Mesendoderm (in vitro differentiated cells): ENCODE measurements around the gene TNFRSF18.
"Not testable (repeated sequence)": the region's sequence is repeated elsewhere in the genome, so short reads cannot be mapped to it uniquely, and the experiment has no call there.

Experiments used
- DNase-seq: peaks from one replicate; pipeline ENCODE4 v3.0.0; 2013
- H2AK5ac ChIP-seq: 2 replicates; pipeline ENCODE4 v1.6.1; 2013; ENCODE audit warnings: low read length, inconsistent platforms
- H2BK120ac ChIP-seq: 2 replicates; pipeline ENCODE4 v1.6.1; 2013; ENCODE audit warnings: low read depth, mild to moderate bottlenecking, low read length, moderate library complexity, mixed read lengths
- H2BK15ac ChIP-seq: replicated peaks from 2 replicates; pipeline ENCODE4 v1.6.1; 2013; ENCODE audit warnings: low read depth, mild to moderate bottlenecking, moderate library complexity
- H2BK5ac ChIP-seq: 2 replicates; pipeline ENCODE4 v1.6.1; 2013; ENCODE audit warnings: low read length, inconsistent platforms
- H3K18ac ChIP-seq: 2 replicates; pipeline ENCODE4 v1.6.1; 2013; ENCODE audit warnings: mild to moderate bottlenecking, low read length, mixed read lengths
- H3K23ac ChIP-seq: one replicate; pipeline ENCODE4 v1.6.1; 2013; ENCODE audit warnings: low read length
- H3K27ac ChIP-seq: 2 replicates; pipeline ENCODE4 v1.5.1; 2013; ENCODE audit warnings: low read depth, mild to moderate bottlenecking, inconsistent platforms, low read length, moderate library complexity
- H3K27me3 ChIP-seq: 2 replicates; pipeline ENCODE4 v1.6.1; 2013; ENCODE audit warnings: low read length, control low read depth, mild to moderate bottlenecking, inconsistent platforms; ENCODE audit not compliant: insufficient read depth, poor library complexity
- H3K36me3 ChIP-seq: 2 replicates; pipeline ENCODE4 v1.6.1; 2013; ENCODE audit warnings: low read length, inconsistent platforms; ENCODE audit not compliant: control insufficient read depth, insufficient read depth
- H3K4ac ChIP-seq: one replicate; pipeline ENCODE4 v1.6.1; 2013; ENCODE audit warnings: low read depth, mild to moderate bottlenecking, low read length, moderate library complexity
- H3K4me1 ChIP-seq: 2 replicates; pipeline ENCODE4 v1.6.1; 2013; ENCODE audit warnings: low read depth, low read length, inconsistent platforms; ENCODE audit not compliant: control insufficient read depth
- H3K4me2 ChIP-seq: 2 replicates; pipeline ENCODE4 v1.6.1; 2013; ENCODE audit warnings: low read length
- H3K4me3 ChIP-seq: 2 replicates; pipeline ENCODE4 v1.5.1; 2013; ENCODE audit warnings: mild to moderate bottlenecking, low read length
- H3K56ac ChIP-seq: one replicate; pipeline ENCODE4 v1.6.1; 2013; ENCODE audit warnings: low read length
- H3K79me1 ChIP-seq: 2 replicates; pipeline ENCODE4 v1.6.1; 2013; ENCODE audit warnings: low read length, inconsistent platforms
- H3K79me2 ChIP-seq: 2 replicates; pipeline ENCODE4 v1.6.1; 2013; ENCODE audit warnings: mild to moderate bottlenecking, low read length; ENCODE audit not compliant: control insufficient read depth, insufficient read depth
- H3K9ac ChIP-seq: 2 replicates; pipeline ENCODE4 v1.6.1; 2013; ENCODE audit warnings: low read length, inconsistent platforms
- H4K5ac ChIP-seq: one replicate; pipeline ENCODE4 v1.6.1; 2013; ENCODE audit warnings: low read length
- H4K8ac ChIP-seq: one replicate; pipeline ENCODE4 v1.6.1; 2013; ENCODE audit warnings: low read depth, mild to moderate bottlenecking, control low read depth, low read length, moderate library complexity
- WGBS: extraction: QIAGEN DNeasy Blood & Tissue Kit; methylation state at CpG from one replicate; pipeline ENCODE4 v1.1.7; 2013; ENCODE audit warnings: low lambda C conversion rate, missing lambda C conversion rate; ENCODE audit not compliant: insufficient coverage; ENCODE audit errors: extremely low coverage; 5-methylcytosine and 5-hydroxymethylcytosine counted together

The TNFRSF18 gene

DNA sequence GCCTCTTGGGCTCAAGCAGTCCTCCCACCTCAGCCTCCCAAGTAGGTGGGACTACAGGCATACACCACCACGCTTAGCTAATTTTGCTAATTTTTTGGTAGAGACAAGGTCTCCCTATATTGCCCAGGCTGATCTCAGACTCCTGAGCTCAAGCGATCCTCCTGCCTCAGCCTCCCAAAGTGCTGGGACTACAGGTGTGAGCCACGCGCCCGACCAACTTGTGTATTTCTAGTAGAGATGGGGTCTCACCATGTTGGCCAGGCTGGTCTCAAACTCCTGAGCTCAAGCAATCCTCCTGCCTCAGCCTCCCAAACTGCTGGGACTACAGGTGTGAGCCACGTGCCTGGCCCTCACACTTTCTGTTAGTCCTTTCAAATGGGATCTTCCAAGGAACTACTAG, 10.7 kb downstream of the TNFRSF18 start:
- H4K5ac ChIP-seq, H3K9ac ChIP-seq, H3K4me3 ChIP-seq, H3K56ac ChIP-seq, H3K27me3 ChIP-seq, H3K79me2 ChIP-seq, H3K4ac ChIP-seq, DNase-seq, H3K27ac ChIP-seq, H2BK15ac ChIP-seq, H3K79me1 ChIP-seq, H2AK5ac ChIP-seq, H3K4me2 ChIP-seq, H3K23ac ChIP-seq, H2BK120ac ChIP-seq, H4K8ac ChIP-seq, H3K18ac ChIP-seq, H3K4me1 ChIP-seq, H2BK5ac ChIP-seq, H3K36me3 ChIP-seq: not testable (repeated sequence)
- no CpG with 5 or more reads among the region's 6 CpGs for WGBS

DNA sequence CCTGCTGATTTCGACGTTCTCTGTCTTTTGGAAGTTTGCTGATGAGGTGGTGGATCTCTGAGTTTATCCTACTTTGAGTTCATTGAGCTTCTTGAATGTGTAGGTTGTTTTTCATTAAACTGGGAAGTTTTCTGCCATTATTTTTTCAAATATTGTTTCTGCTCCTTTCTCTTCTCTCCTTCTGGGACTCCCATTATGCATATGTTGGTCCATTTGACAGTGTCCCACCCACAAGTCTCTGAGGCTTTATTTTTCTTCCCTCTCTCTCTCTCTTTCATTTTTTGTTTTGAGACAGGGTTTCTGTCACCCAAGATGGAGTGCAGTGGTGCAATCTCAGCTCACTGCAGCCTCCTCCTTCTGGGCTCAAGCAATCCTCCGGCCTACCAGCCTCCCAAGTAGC, 11.7 kb downstream of the TNFRSF18 start:
- no peak overlapping the region for H3K4me2 ChIP-seq
- H3K56ac ChIP-seq, result no peak overlapping the region
- no peaks in the 10 kb centered on the region for H3K79me1 ChIP-seq
- no peak overlapping the region for H4K5ac ChIP-seq
- no peak overlapping the region for H3K4ac ChIP-seq
- no peak overlapping the region for H3K18ac ChIP-seq
- no peaks in the 10 kb centered on the region for H3K36me3 ChIP-seq
- no peak overlapping the region for H2BK5ac ChIP-seq
- H4K8ac ChIP-seq, result no peak overlapping the region
- no peak overlapping the region for H3K9ac ChIP-seq
- H3K27ac ChIP-seq, result no peak overlapping the region
- WGBS, result no CpG with 5 or more reads among the region's 3 CpGs
- H2BK120ac ChIP-seq, result no peak overlapping the region
- DNase-seq, result no peak
- no peaks in the 10 kb centered on the region for H3K27me3 ChIP-seq
- H3K79me2 ChIP-seq, result no peaks in the 10 kb centered on the region
- H3K4me3 ChIP-seq, result no peak overlapping the region
- no peak overlapping the region for H3K23ac ChIP-seq
- no peak overlapping the region for H2BK15ac ChIP-seq
- H3K4me1 ChIP-seq, result no peaks in the 10 kb centered on the region
- no peak overlapping the region for H2AK5ac ChIP-seq

DNA sequence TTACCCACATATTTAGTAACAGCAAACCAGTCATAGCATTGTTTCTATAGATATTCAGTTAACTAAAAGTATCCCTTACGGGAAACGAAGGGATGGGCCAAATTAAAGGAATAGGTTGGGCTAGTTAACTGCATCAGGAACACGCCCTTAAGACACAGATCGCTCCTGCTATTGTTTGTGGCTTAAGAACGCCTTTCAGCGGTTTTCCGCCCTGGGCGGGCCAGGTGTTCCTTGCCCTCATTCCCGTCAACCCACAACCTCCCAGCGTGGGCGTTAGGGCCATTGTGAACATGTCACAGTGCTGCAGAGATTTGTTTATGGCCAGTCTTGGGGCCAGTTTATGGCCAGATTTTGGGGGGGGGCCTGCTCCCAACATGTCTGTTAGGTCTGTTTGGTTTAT, 14.7 kb downstream of the TNFRSF18 start:
- no peak overlapping the region for H3K56ac ChIP-seq
- no peak overlapping the region for H2AK5ac ChIP-seq
- no peaks in the 10 kb centered on the region for H3K79me2 ChIP-seq
- no peak overlapping the region for H3K27ac ChIP-seq
- H3K36me3 ChIP-seq, result no peaks in the 10 kb centered on the region
- H2BK120ac ChIP-seq, result no peak overlapping the region
- H3K18ac ChIP-seq, result no peak overlapping the region
- no peak overlapping the region for H3K4ac ChIP-seq
- H3K4me2 ChIP-seq, result no peak overlapping the region
- H3K79me1 ChIP-seq, result no peaks in the 10 kb centered on the region
- no peaks in the 10 kb centered on the region for H3K4me1 ChIP-seq
- H3K9ac ChIP-seq, result no peak overlapping the region
- no peak overlapping the region for H4K5ac ChIP-seq
- no peak overlapping the region for H3K4me3 ChIP-seq
- H3K23ac ChIP-seq, result no peak overlapping the region
- no peak for DNase-seq
- H3K27me3 ChIP-seq, result no peaks in the 10 kb centered on the region
- no peak overlapping the region for H4K8ac ChIP-seq
- no CpG with 5 or more reads among the region's 11 CpGs for WGBS
- no peak overlapping the region for H2BK5ac ChIP-seq
- H2BK15ac ChIP-seq, result no peak overlapping the region

DNA sequence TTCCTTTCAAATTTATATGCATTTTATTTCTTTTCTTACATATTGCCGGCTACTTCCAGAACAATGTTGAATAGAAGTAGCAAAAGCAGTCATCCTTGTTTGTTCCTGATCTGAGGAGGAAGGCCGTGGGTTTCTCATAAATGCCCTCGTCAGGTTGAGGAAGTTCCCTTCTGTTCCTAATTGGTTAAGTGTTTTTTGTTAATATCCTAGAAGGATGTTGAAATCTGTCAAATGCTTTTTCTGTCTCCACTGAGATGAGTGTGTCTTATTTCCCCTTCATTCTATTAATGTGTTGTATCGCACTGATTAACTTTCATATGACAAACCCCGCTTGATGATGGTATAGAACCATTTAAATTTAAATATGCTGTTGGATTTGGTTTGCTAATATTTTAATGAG, 17.3 kb downstream of the TNFRSF18 start:
- Histone ChIP-seq H3K4me2 (no peak overlapping the region), H3K4me1 (no peaks in the 10 kb centered on the region), H3K27me3 (no peaks in the 10 kb centered on the region), H2BK15ac (no peak overlapping the region), H3K4me3 (no peak overlapping the region), H3K79me2 (no peaks in the 10 kb centered on the region), H3K56ac (no peak overlapping the region), H3K79me1 (no peaks in the 10 kb centered on the region), H3K23ac (no peak overlapping the region), H2AK5ac (no peak overlapping the region), H3K36me3 (no peaks in the 10 kb centered on the region), H2BK120ac (no peak overlapping the region), H3K4ac (no peak overlapping the region), H3K27ac (no peak overlapping the region), H3K18ac (no peak overlapping the region), H3K9ac (no peak overlapping the region), H2BK5ac (no peak overlapping the region), H4K8ac (no peak overlapping the region), H4K5ac (no peak overlapping the region)
- DNase-seq, result no peak
- WGBS, result no CpG with 5 or more reads among the region's 5 CpGs

DNA sequence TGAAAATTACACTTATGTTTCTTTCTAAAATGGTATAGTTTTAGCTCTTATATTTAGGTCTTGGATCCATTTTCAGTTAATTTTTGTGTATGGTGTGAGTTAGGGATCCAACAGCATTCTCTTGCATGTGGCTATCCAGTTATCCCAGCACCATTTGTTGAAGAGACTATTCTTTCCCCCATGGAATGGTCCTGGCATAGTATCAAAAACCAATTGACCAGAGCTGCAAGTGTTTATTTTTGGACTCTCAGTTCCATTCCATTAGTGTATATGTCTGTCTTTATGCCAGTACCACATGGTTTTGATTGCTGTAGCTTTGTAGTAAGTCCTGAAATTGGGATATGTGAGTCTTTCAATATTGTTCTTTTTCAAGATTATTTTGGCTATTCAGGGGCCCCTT, 18.5 kb downstream of the TNFRSF18 start:
- no peak overlapping the region for H2AK5ac ChIP-seq
- DNase-seq, result no peak
- no peak overlapping the region for H3K27ac ChIP-seq
- H3K4me2 ChIP-seq, result no peak overlapping the region
- H3K4ac ChIP-seq, result no peak overlapping the region
- no peak overlapping the region for H2BK5ac ChIP-seq
- no peak overlapping the region for H4K8ac ChIP-seq
- H2BK15ac ChIP-seq, result no peak overlapping the region
- no peak overlapping the region for H3K4me3 ChIP-seq
- no peak overlapping the region for H4K5ac ChIP-seq
- H3K79me2 ChIP-seq, result no peaks in the 10 kb centered on the region
- no peak overlapping the region for H3K9ac ChIP-seq
- H3K27me3 ChIP-seq, result no peaks in the 10 kb centered on the region
- no peak overlapping the region for H3K18ac ChIP-seq
- H3K79me1 ChIP-seq, result no peaks in the 10 kb centered on the region
- no peak overlapping the region for H3K23ac ChIP-seq
- H3K56ac ChIP-seq, result no peak overlapping the region
- no peaks in the 10 kb centered on the region for H3K4me1 ChIP-seq
- no peaks in the 10 kb centered on the region for H3K36me3 ChIP-seq
- H2BK120ac ChIP-seq, result no peak overlapping the region

DNA sequence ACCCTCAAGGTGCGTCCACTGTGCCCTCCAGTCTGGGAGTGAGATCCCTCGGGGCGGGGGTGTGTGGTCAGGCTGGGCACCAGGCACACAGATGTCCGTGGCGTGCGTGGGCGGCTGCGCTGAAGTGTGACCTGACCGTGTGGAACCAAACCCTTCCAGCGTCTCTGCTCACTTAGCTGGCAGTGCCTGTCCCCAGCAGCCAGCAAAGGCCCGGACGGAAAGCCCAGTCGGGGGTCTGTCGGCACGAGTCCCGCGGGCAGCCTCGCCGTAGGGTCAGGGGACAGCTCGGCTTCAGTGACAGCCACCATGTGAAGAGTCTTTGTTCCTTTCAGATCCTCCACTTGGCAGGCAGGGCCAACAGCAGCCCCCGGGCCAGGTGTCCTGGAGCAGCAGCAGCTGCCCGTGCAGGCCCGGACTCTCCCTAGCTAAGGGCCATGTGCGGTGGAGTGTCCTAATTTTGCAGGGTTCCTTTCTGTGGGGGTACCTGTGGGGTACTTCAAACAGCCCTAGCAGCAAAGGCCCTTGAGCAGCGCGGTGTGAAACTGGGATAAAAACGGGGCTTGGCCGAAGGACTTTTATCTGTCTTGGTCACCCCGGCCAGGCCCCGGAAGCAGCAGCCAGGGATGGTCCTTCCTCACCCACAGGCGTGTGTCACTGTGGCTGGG, 21.2 kb downstream of the TNFRSF18 start:
- H3K56ac ChIP-seq, result no peak overlapping the region
- no peak overlapping the region for H4K5ac ChIP-seq
- H3K79me2 ChIP-seq, result no peaks in the 10 kb centered on the region
- no peak overlapping the region for H2BK120ac ChIP-seq
- H3K36me3 ChIP-seq, result no peaks in the 10 kb centered on the region
- H3K23ac ChIP-seq, result no peak overlapping the region
- no peak overlapping the region for H2BK5ac ChIP-seq
- H3K79me1 ChIP-seq, result no peaks in the 10 kb centered on the region
- H3K4me2 ChIP-seq, result no peak overlapping the region
- H3K4ac ChIP-seq, result no peak overlapping the region
- H2AK5ac ChIP-seq, result no peak overlapping the region
- H3K27ac ChIP-seq, result no peak overlapping the region
- H3K4me3 ChIP-seq, result no peak overlapping the region
- no peak for DNase-seq
- WGBS, result no CpG with 5 or more reads among the region's 31 CpGs
- no peak overlapping the region for H3K18ac ChIP-seq
- no peaks in the 10 kb centered on the region for H3K4me1 ChIP-seq
- H3K27me3 ChIP-seq, result no peaks in the 10 kb centered on the region
- H3K9ac ChIP-seq, result no peak overlapping the region
- H2BK15ac ChIP-seq, result no peak overlapping the region
- no peak overlapping the region for H4K8ac ChIP-seq
